Measurements from ENCODE around the gene NHEJ1.

The NHEJ1 gene

GRCh38 chr2:219158025-219158424 lies 2.6 kb downstream of the NHEJ1 start:
- no peaks in the 10 kb centered on the region for H3K27me3 ChIP-seq (ENCODE audit: control insufficient read depth in 1 of 2, insufficient read depth in 2 of 2, low read length in 2 of 2)
- no peaks in the 10 kb centered on the region for H3K9me3 ChIP-seq (ENCODE audit: low read length)
- H3K4me3 ChIP-seq (ENCODE audit: low read depth in 1 of 2, low read length in 2 of 2): no peak overlapping the region
- H3K27ac ChIP-seq (ENCODE audit: low read depth, low read length): no peak overlapping the region
- H3K36me3 ChIP-seq (ENCODE audit: insufficient read depth, low read length): peaks cover 12% of the 10 kb centered on the region
- peaks cover 9% of the 10 kb centered on the region for H3K4me1 ChIP-seq (ENCODE audit: insufficient read depth, low read length)
- H3K9ac ChIP-seq (ENCODE audit: low read length): no peak overlapping the region

- Histone ChIP-seq H3K27ac (ENCODE audit: low read depth, low read length) (no peak overlapping the region), H3K9me3 (ENCODE audit: low read length) (no peaks in the 10 kb centered on the region), H3K9ac (ENCODE audit: low read length) (no peak overlapping the region), H3K4me3 (ENCODE audit: low read depth in 1 of 2, low read length in 2 of 2) (no peak overlapping the region), H3K36me3 (ENCODE audit: insufficient read depth, low read length) (peaks cover 12% of the 10 kb centered on the region), H3K27me3 (ENCODE audit: control insufficient read depth in 1 of 2, insufficient read depth in 2 of 2, low read length in 2 of 2) (no peaks in the 10 kb centered on the region), H3K4me1 (ENCODE audit: insufficient read depth, low read length) (peaks cover 9% of the 10 kb centered on the region)
Measured at GRCh38 chr2:219157396-219157795, 3.2 kb downstream of the NHEJ1 start.

GRCh38 chr2:219155054-219155644 lies 5.5 kb downstream of the NHEJ1 start:
- no peaks in the 10 kb centered on the region for H3K9me3 ChIP-seq (ENCODE audit: low read length)
- H3K36me3 ChIP-seq (ENCODE audit: insufficient read depth, low read length): peaks cover 12% of the 10 kb centered on the region
- no peak overlapping the region for H3K27ac ChIP-seq (ENCODE audit: low read depth, low read length)
- peaks cover 5% of the 10 kb centered on the region for H3K4me1 ChIP-seq (ENCODE audit: insufficient read depth, low read length)
- H3K9ac ChIP-seq (ENCODE audit: low read length): no peak overlapping the region
- no peak overlapping the region for H3K4me3 ChIP-seq (ENCODE audit: low read depth in 1 of 2, low read length in 2 of 2)
- H3K27me3 ChIP-seq (ENCODE audit: control insufficient read depth in 1 of 2, insufficient read depth in 2 of 2, low read length in 2 of 2): no peaks in the 10 kb centered on the region

GRCh38 chr2:219149667-219150066 lies 10.9 kb downstream of the NHEJ1 start:
- no peaks in the 10 kb centered on the region for H3K9me3 ChIP-seq (ENCODE audit: low read length)
- no peak overlapping the region for H3K9ac ChIP-seq (ENCODE audit: low read length)
- peaks cover 22% of the 10 kb centered on the region for H3K36me3 ChIP-seq (ENCODE audit: insufficient read depth, low read length)
- H3K4me3 ChIP-seq (ENCODE audit: low read depth in 1 of 2, low read length in 2 of 2): no peak overlapping the region
- no peaks in the 10 kb centered on the region for H3K27me3 ChIP-seq (ENCODE audit: control insufficient read depth in 1 of 2, insufficient read depth in 2 of 2, low read length in 2 of 2)
- no peaks in the 10 kb centered on the region for H3K4me1 ChIP-seq (ENCODE audit: insufficient read depth, low read length)
- H3K27ac ChIP-seq (ENCODE audit: low read depth, low read length): no peak overlapping the region

GRCh38 chr2:219142329-219142728 lies 18.3 kb downstream of the NHEJ1 start:
- no peak overlapping the region for H3K4me3 ChIP-seq (ENCODE audit: low read depth in 1 of 2, low read length in 2 of 2)
- H3K27me3 ChIP-seq (ENCODE audit: control insufficient read depth in 1 of 2, insufficient read depth in 2 of 2, low read length in 2 of 2): no peaks in the 10 kb centered on the region
- peaks cover 42% of the 10 kb centered on the region for H3K36me3 ChIP-seq (ENCODE audit: insufficient read depth, low read length)
- no peak overlapping the region for H3K9ac ChIP-seq (ENCODE audit: low read length)
- H3K4me1 ChIP-seq (ENCODE audit: insufficient read depth, low read length): no peaks in the 10 kb centered on the region
- no peaks in the 10 kb centered on the region for H3K9me3 ChIP-seq (ENCODE audit: low read length)
- H3K27ac ChIP-seq (ENCODE audit: low read depth, low read length): no peak overlapping the region

- no peaks in the 10 kb centered on the region for H3K9me3 ChIP-seq (ENCODE audit: low read length)
- H3K9ac ChIP-seq (ENCODE audit: low read length): no peak overlapping the region
- H3K36me3 ChIP-seq (ENCODE audit: insufficient read depth, low read length): peaks cover 26% of the 10 kb centered on the region
- H3K27me3 ChIP-seq (ENCODE audit: control insufficient read depth in 1 of 2, insufficient read depth in 2 of 2, low read length in 2 of 2): no peaks in the 10 kb centered on the region
- no peak overlapping the region for H3K4me3 ChIP-seq (ENCODE audit: low read depth in 1 of 2, low read length in 2 of 2)
- H3K27ac ChIP-seq (ENCODE audit: low read depth, low read length): no peak overlapping the region
- no peaks in the 10 kb centered on the region for H3K4me1 ChIP-seq (ENCODE audit: insufficient read depth, low read length)
Measured at GRCh38 chr2:219140722-219141121, 19.9 kb downstream of the NHEJ1 start.

- H3K9ac ChIP-seq (ENCODE audit: low read length): no peak overlapping the region
- H3K27ac ChIP-seq (ENCODE audit: low read depth, low read length): no peak overlapping the region
- H3K9me3 ChIP-seq (ENCODE audit: low read length): no peaks in the 10 kb centered on the region
- no peaks in the 10 kb centered on the region for H3K4me1 ChIP-seq (ENCODE audit: insufficient read depth, low read length)
- H3K27me3 ChIP-seq (ENCODE audit: control insufficient read depth in 1 of 2, insufficient read depth in 2 of 2, low read length in 2 of 2): no peaks in the 10 kb centered on the region
- no peak overlapping the region for H3K4me3 ChIP-seq (ENCODE audit: low read depth in 1 of 2, low read length in 2 of 2)
- no peaks in the 10 kb centered on the region for H3K36me3 ChIP-seq (ENCODE audit: insufficient read depth, low read length)
Measured at GRCh38 chr2:219133976-219134375, 26.6 kb downstream of the NHEJ1 start.

GRCh38 chr2:219131744-219132143 lies 28.9 kb downstream of the NHEJ1 start:
- Histone ChIP-seq H3K9ac (ENCODE audit: low read length) (no peak overlapping the region), H3K4me1 (ENCODE audit: insufficient read depth, low read length) (no peaks in the 10 kb centered on the region), H3K9me3 (ENCODE audit: low read length) (no peaks in the 10 kb centered on the region), H3K27ac (ENCODE audit: low read depth, low read length) (no peak overlapping the region), H3K27me3 (ENCODE audit: control insufficient read depth in 1 of 2, insufficient read depth in 2 of 2, low read length in 2 of 2) (no peaks in the 10 kb centered on the region), H3K4me3 (ENCODE audit: low read depth in 1 of 2, low read length in 2 of 2) (no peak overlapping the region), H3K36me3 (ENCODE audit: insufficient read depth, low read length) (no peaks in the 10 kb centered on the region)

GRCh38 chr2:219131327-219131726 lies 29.3 kb downstream of the NHEJ1 start:
- no peaks in the 10 kb centered on the region for H3K27me3 ChIP-seq (ENCODE audit: control insufficient read depth in 1 of 2, insufficient read depth in 2 of 2, low read length in 2 of 2)
- no peak overlapping the region for H3K27ac ChIP-seq (ENCODE audit: low read depth, low read length)
- no peak overlapping the region for H3K9ac ChIP-seq (ENCODE audit: low read length)
- H3K4me3 ChIP-seq (ENCODE audit: low read depth in 1 of 2, low read length in 2 of 2): no peak overlapping the region
- no peaks in the 10 kb centered on the region for H3K36me3 ChIP-seq (ENCODE audit: insufficient read depth, low read length)
- no peaks in the 10 kb centered on the region for H3K9me3 ChIP-seq (ENCODE audit: low read length)
- H3K4me1 ChIP-seq (ENCODE audit: insufficient read depth, low read length): no peaks in the 10 kb centered on the region

GRCh38 chr2:219129589-219129988 lies 31.0 kb downstream of the NHEJ1 start:
- no peak overlapping the region for H3K27ac ChIP-seq (ENCODE audit: low read depth, low read length)
- H3K4me1 ChIP-seq (ENCODE audit: insufficient read depth, low read length): peaks cover under 1% of the 10 kb centered on the region
- H3K9ac ChIP-seq (ENCODE audit: low read length): no peak overlapping the region
- no peaks in the 10 kb centered on the region for H3K27me3 ChIP-seq (ENCODE audit: control insufficient read depth in 1 of 2, insufficient read depth in 2 of 2, low read length in 2 of 2)
- no peaks in the 10 kb centered on the region for H3K9me3 ChIP-seq (ENCODE audit: low read length)
- no peaks in the 10 kb centered on the region for H3K36me3 ChIP-seq (ENCODE audit: insufficient read depth, low read length)
- no peak overlapping the region for H3K4me3 ChIP-seq (ENCODE audit: low read depth in 1 of 2, low read length in 2 of 2)

- no peak overlapping the region for H3K9ac ChIP-seq (ENCODE audit: low read length)
- H3K27ac ChIP-seq (ENCODE audit: low read depth, low read length): no peak overlapping the region
- H3K9me3 ChIP-seq (ENCODE audit: low read length): no peaks in the 10 kb centered on the region
- H3K4me3 ChIP-seq (ENCODE audit: low read depth in 1 of 2, low read length in 2 of 2): no peak overlapping the region
- H3K36me3 ChIP-seq (ENCODE audit: insufficient read depth, low read length): no peaks in the 10 kb centered on the region
- no peaks in the 10 kb centered on the region for H3K27me3 ChIP-seq (ENCODE audit: control insufficient read depth in 1 of 2, insufficient read depth in 2 of 2, low read length in 2 of 2)
- H3K4me1 ChIP-seq (ENCODE audit: insufficient read depth, low read length): peaks cover 4% of the 10 kb centered on the region
Measured at GRCh38 chr2:219128396-219128795, 32.2 kb downstream of the NHEJ1 start.

GRCh38 chr2:219127037-219127635 lies 33.5 kb downstream of the NHEJ1 start:
- Histone ChIP-seq H3K27me3 (ENCODE audit: control insufficient read depth in 1 of 2, insufficient read depth in 2 of 2, low read length in 2 of 2) (no peaks in the 10 kb centered on the region), H3K4me3 (ENCODE audit: low read depth in 1 of 2, low read length in 2 of 2) (no peak overlapping the region), H3K27ac (ENCODE audit: low read depth, low read length) (no peak overlapping the region), H3K36me3 (ENCODE audit: insufficient read depth, low read length) (no peaks in the 10 kb centered on the region), H3K9me3 (ENCODE audit: low read length) (no peaks in the 10 kb centered on the region), H3K4me1 (ENCODE audit: insufficient read depth, low read length) (peaks cover 4% of the 10 kb centered on the region), H3K9ac (ENCODE audit: low read length) (no peak overlapping the region)
